PC-9 (cell line): Measurements from ENCODE around the gene CTPS2.

Experiments
- CTCF ChIP-seq: fragments of 200-600 bp; sonication (generic); conservative IDR thresholded peaks from 2 replicates; pipeline ENCODE4 v1.6.1; 2017; ENCODE audit warnings: mixed run types, antibody characterized with exemption, mild to moderate bottlenecking, moderate library complexity
- EZH2 ChIP-seq: fragments of 200-600 bp; sonication (generic); IDR thresholded peaks from 2 replicates; pipeline ENCODE4 v1.8.0; 2017; ENCODE audit warnings: antibody characterized with exemption, low read depth

- no peak for TF ChIP-seq CTCF
- no peak for TF ChIP-seq EZH2
Measured at GRCh38 chrX:16687514-16687913, 25.0 kb downstream of the CTPS2 start.
